OCI-LY7 (cell line): Measurements from ENCODE around the gene BSG. TPM values are rescaled to one million over a fixed set of nuclear protein-coding genes. Genes with fewer than 3 reads are reported as not detected.

Experiments used
- BruUV-seq: library from RNA; stranded (reverse); fragments of 400-500 nt; replicated peaks from 2 replicates; lab custom pipeline; 2021; lab: Mats Ljungman, UMichigan
- CTCF ChIA-PET: fragments of 300-600 bp; sonication (Branson Sonifier 250); formaldehyde crosslinking; loops from one replicate; lab custom pipeline; 2022; ENCODE audit warnings: antibody characterized with exemption; ENCODE audit not compliant: unreplicated experiment; lab: Charles Lee
- POLR2A ChIA-PET: fragments of 300-600 bp; sonication (Branson Sonifier 250); formaldehyde crosslinking; loops from one replicate; lab custom pipeline; 2022; ENCODE audit warnings: antibody characterized with exemption; lab: Charles Lee
- DNase-seq: peaks from one replicate; pipeline ENCODE4 v3.0.0-alpha.2; 2015; ENCODE audit warnings: low spot score
- H2AFZ ChIP-seq: fragments of 200-600 bp; sonication (generic), shearing (Covaris generic); 2 replicates; pipeline ENCODE4 v1.6.1; 2014; ENCODE audit warnings: mild to moderate bottlenecking, antibody characterized with exemption, low read length, moderate library complexity
- H3K27ac ChIP-seq: fragments of 200-600 bp; sonication (generic); 2 replicates; pipeline ENCODE4 v1.5.1; 2014; ENCODE audit warnings: mixed run types, low read depth, mild to moderate bottlenecking, moderate library complexity, low read length, inconsistent platforms; ENCODE audit not compliant: poor library complexity, severe bottlenecking
- H3K36me3 ChIP-seq: fragments of 200-600 bp; sonication (generic); 2 replicates; pipeline ENCODE4 v1.6.1; 2014; ENCODE audit warnings: mild to moderate bottlenecking, antibody characterized with exemption, low read length, moderate library complexity, mixed read lengths; ENCODE audit not compliant: insufficient read depth
- H3K4me1 ChIP-seq: fragments of 200-600 bp; sonication (generic); 2 replicates; pipeline ENCODE4 v1.5.1; 2014; ENCODE audit warnings: mild to moderate bottlenecking, low read length; ENCODE audit not compliant: insufficient read depth, poor library complexity, severe bottlenecking
- H3K4me2 ChIP-seq: fragments of 200-600 bp; sonication (generic); 2 replicates; pipeline ENCODE4 v1.6.1; 2014; ENCODE audit warnings: mild to moderate bottlenecking, low read length
- H3K4me3 ChIP-seq: fragments of 200-600 bp; sonication (generic); 2 replicates; pipeline ENCODE4 v1.5.1; 2014; ENCODE audit warnings: mild to moderate bottlenecking, low read depth, low read length; ENCODE audit not compliant: poor library complexity, severe bottlenecking
- H3K79me2 ChIP-seq: fragments of 200-600 bp; sonication (generic); 2 replicates; pipeline ENCODE4 v1.6.1; 2016; ENCODE audit warnings: low read depth, mild to moderate bottlenecking, low read length, moderate library complexity, mixed read lengths; ENCODE audit not compliant: insufficient read depth
- H3K9me2 ChIP-seq: fragments of 200-600 bp; sonication (generic); 2 replicates; pipeline ENCODE4 v1.6.1; 2016; ENCODE audit warnings: mild to moderate bottlenecking, low read length, mixed read lengths; ENCODE audit not compliant: insufficient read depth
- H3K9me3 ChIP-seq: fragments of 200-600 bp; sonication (generic); 2 replicates; pipeline ENCODE4 v1.6.1; 2014; ENCODE audit warnings: mild to moderate bottlenecking, mixed run types, low read length, mixed read lengths
- H4K20me1 ChIP-seq: fragments of 200-600 bp; sonication (generic); 2 replicates; pipeline ENCODE4 v1.6.1; 2014; ENCODE audit warnings: mild to moderate bottlenecking, antibody characterized with exemption, low read length, moderate library complexity, mixed read lengths; ENCODE audit not compliant: insufficient read depth
- EZH2phosphoT487 ChIP-seq: fragments of 200-600 bp; sonication (generic); IDR thresholded peaks from 2 replicates; pipeline ENCODE4 v1.6.1; 2018; ENCODE audit warnings: low read depth, borderline replicate concordance, mild to moderate bottlenecking, mixed run types, antibody characterized with exemption, low read length, moderate library complexity, mixed read lengths
- intact Hi-C: fragments of 100-400 bp; cut with micrococcal nuclease; formaldehyde crosslinking; loops from one replicate; pipeline ENCODE4 v1.10.0; 2022; ENCODE audit not compliant: unreplicated experiment
- total RNA-seq, 2 experiments: library from RNA; depleted of rRNA in 1 of 2; stranded (reverse); fragments of >200 nt in 1 of 2; shearing (Covaris generic) in 1 of 2; gene quantifications; 2 replicates each; pipeline ENCODE4 v1.2.3, GENCODE V29; 2014 to 2022
- TF ChIP-seq, protein P1 (sequence below): fragments of 200-600 bp; sonication (generic); conservative IDR thresholded peaks from 2 replicates; pipeline ENCODE4 v1.5.1; 2014; ENCODE audit warnings: mild to moderate bottlenecking, antibody characterized with exemption, low read length, moderate library complexity, mixed read lengths

Gene BSG
- total RNA-seq, 2 experiments from 2014 or later: 180 to 197 TPM

DNA sequence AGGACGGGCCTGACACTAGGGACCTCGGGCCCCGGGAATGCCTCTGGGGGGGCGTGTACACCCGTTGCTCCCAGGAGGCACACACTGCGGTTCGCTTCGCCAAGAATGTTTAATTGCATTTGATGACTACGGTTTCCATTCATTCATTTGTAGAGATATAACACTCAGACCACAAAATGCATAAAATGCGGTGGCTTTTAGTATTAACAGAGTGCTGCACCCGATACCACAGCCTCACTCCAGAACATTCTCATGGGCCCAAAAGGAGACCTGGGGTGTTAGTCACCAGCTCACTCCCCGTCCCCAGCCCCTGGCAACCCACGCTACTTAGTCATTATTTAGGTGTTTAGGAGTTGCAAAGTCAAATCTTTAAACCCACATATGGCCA lies 39.1 kb downstream of the BSG start:
- DNase-seq: no peak
- BruUV-seq: no TSS peak
- CTCF ChIA-PET: interaction anchor here (0.6 kb wide), 1 partner anchor 26 kb away, joined by 3 read pairs; no protein-coding TSS in a partner anchor

DNA sequence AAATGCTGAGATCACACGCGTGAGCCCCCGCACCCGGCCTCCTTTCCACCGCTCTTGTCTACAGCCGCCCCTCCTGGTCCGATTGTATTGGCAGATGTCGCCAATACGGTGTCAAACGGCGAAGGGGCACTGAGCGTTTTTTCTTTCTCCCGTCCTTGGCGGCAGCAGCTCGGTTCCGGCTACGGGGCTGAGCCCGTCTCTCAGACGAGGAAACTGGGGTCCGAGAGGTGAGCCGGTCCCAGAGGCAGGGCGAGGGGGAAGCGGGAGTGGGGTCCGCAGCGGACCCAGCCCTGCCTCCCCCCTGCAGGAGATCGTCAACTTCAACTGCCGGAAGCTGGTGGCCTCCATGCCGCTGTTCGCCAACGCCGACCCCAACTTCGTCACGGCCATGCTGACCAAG lies 40.5 kb downstream of the BSG start:
- Histone ChIP-seq H2AFZ (no peak overlapping the region), H4K20me1 (no peaks in the 10 kb centered on the region), H3K4me1 (peaks cover 22% of the 10 kb centered on the region), H3K36me3 (peaks cover 27% of the 10 kb centered on the region), H3K4me2 (no peak overlapping the region), H3K79me2 (no peaks in the 10 kb centered on the region), H3K9me2 (no peaks in the 10 kb centered on the region), H3K4me3 (no peak overlapping the region), H3K27ac (no peak overlapping the region), H3K9me3 (no peaks in the 10 kb centered on the region)
- intact Hi-C loops: no loop called here
- ChIA-PET POLR2A (no interaction called here), CTCF (interaction anchor here (0.5 kb wide), 1 partner anchor 514 kb away, joined by 3 read pairs; no protein-coding TSS in a partner anchor)
- BruUV-seq: no TSS peak
- no peak for DNase-seq
- TF ChIP-seq EZH2phosphoT487: no peak
- TF ChIP-seq, protein P1, sequence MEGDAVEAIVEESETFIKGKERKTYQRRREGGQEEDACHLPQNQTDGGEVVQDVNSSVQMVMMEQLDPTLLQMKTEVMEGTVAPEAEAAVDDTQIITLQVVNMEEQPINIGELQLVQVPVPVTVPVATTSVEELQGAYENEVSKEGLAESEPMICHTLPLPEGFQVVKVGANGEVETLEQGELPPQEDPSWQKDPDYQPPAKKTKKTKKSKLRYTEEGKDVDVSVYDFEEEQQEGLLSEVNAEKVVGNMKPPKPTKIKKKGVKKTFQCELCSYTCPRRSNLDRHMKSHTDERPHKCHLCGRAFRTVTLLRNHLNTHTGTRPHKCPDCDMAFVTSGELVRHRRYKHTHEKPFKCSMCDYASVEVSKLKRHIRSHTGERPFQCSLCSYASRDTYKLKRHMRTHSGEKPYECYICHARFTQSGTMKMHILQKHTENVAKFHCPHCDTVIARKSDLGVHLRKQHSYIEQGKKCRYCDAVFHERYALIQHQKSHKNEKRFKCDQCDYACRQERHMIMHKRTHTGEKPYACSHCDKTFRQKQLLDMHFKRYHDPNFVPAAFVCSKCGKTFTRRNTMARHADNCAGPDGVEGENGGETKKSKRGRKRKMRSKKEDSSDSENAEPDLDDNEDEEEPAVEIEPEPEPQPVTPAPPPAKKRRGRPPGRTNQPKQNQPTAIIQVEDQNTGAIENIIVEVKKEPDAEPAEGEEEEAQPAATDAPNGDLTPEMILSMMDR: no peak

More for the DNA sequence above, 39.1 kb downstream of the BSG start:
- TF ChIP-seq, protein P1: no peak
- no peak for TF ChIP-seq EZH2phosphoT487
- no peaks in the 10 kb centered on the region for H3K9me3 ChIP-seq
- H3K4me3 ChIP-seq: no peak overlapping the region
- H3K27ac ChIP-seq: peak overlapping the region; percentile 70
- peaks cover 25% of the 10 kb centered on the region for H3K36me3 ChIP-seq
- H3K4me1 ChIP-seq: peaks cover 22% of the 10 kb centered on the region
- POLR2A ChIA-PET: no interaction called here
- peak overlapping the region; percentile 70 for H3K4me2 ChIP-seq
- H4K20me1 ChIP-seq: no peaks in the 10 kb centered on the region
- no peaks in the 10 kb centered on the region for H3K9me2 ChIP-seq
- no peaks in the 10 kb centered on the region for H3K79me2 ChIP-seq
- H2AFZ ChIP-seq: peak overlapping the region; percentile 84; the same call in 1 of the 2 replicates
- intact Hi-C loops: no loop called here

DNA sequence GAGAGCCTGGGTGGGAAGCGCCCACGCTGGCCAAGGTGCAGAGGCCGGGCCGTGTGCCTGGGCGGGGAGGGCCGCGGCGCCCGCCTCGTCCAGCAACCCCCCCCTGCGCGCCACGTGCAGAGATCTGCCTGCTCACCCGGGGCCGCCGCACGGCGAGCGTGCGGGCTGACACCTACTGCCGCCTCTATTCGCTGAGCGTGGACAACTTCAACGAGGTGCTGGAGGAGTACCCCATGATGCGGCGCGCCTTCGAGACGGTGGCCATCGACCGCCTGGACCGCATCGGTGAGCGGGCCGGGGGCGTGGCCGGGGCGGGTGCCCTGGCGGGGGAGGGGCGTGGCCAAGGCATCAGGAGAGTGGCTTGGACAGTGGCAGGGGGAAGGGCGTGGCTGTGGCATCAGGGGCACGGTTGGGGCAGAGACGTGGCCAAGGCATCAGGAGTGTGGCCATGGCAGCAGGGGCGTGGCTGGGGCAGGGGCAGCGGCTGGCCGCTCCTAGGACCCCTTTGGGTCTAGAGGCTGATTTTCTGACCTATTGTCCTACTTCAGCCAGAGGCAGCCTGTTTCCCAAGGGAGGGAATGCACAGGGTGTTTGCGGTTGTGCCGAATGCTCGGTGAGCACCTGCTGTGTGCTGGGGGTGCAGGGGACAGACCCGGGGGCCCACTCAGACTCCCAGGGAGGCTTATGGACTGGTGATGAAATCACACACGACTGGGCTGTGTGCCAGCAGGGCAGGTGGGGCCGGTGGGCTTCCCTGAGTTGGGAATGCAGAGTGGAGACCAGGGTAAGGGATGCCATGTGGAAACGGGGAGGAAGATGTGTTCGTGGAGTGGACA lies 41.6 kb downstream of the BSG start:
- no peaks in the 10 kb centered on the region for H3K9me2 ChIP-seq
- no peak overlapping the region for H2AFZ ChIP-seq
- intact Hi-C loops: no loop called here
- no TSS peak for BruUV-seq
- no peak overlapping the region for H3K4me2 ChIP-seq
- peaks cover 36% of the 10 kb centered on the region for H3K36me3 ChIP-seq
- no peak overlapping the region for H3K4me3 ChIP-seq
- POLR2A ChIA-PET: no interaction called here
- H3K27ac ChIP-seq: no peak overlapping the region
- CTCF ChIA-PET: interaction anchor here (0.5 kb wide), 1 partner anchor 513 kb away, joined by 3 read pairs; no protein-coding TSS in a partner anchor
- H3K79me2 ChIP-seq: no peaks in the 10 kb centered on the region
- peaks cover 22% of the 10 kb centered on the region for H3K4me1 ChIP-seq
- no peak for TF ChIP-seq EZH2phosphoT487
- TF ChIP-seq, protein P1: no peak
- no peak for DNase-seq
- H3K9me3 ChIP-seq: no peaks in the 10 kb centered on the region
- no peaks in the 10 kb centered on the region for H4K20me1 ChIP-seq
